OCI-LY7 (cell line): ENCODE measurements around the gene ABCC3. TPM values are rescaled to one million over a fixed set of nuclear protein-coding genes. Genes with fewer than 3 reads are reported as not detected.
A peak's percentile ranks its signal among the peaks of the same experiment; 100 is the strongest.

Source experiments
- BruUV-seq: library from RNA; stranded (reverse); fragments of 400-500 nt; replicated peaks from 2 replicates; lab custom pipeline; 2021; lab: Mats Ljungman, UMichigan
- CTCF ChIA-PET: fragments of 300-600 bp; sonication (Branson Sonifier 250); formaldehyde crosslinking; loops from one replicate; lab custom pipeline; 2022; ENCODE audit warnings: antibody characterized with exemption; ENCODE audit not compliant: unreplicated experiment; lab: Charles Lee
- POLR2A ChIA-PET: fragments of 300-600 bp; sonication (Branson Sonifier 250); formaldehyde crosslinking; loops from one replicate; lab custom pipeline; 2022; ENCODE audit warnings: antibody characterized with exemption; lab: Charles Lee
- DNase-seq: peaks from one replicate; pipeline ENCODE4 v3.0.0-alpha.2; 2015; ENCODE audit warnings: low spot score
- H2AFZ ChIP-seq: fragments of 200-600 bp; sonication (generic), shearing (Covaris generic); 2 replicates; pipeline ENCODE4 v1.6.1; 2014; ENCODE audit warnings: mild to moderate bottlenecking, antibody characterized with exemption, low read length, moderate library complexity
- H3K27ac ChIP-seq: fragments of 200-600 bp; sonication (generic); 2 replicates; pipeline ENCODE4 v1.5.1; 2014; ENCODE audit warnings: mixed run types, low read depth, mild to moderate bottlenecking, moderate library complexity, low read length, inconsistent platforms; ENCODE audit not compliant: poor library complexity, severe bottlenecking
- H3K36me3 ChIP-seq: fragments of 200-600 bp; sonication (generic); 2 replicates; pipeline ENCODE4 v1.6.1; 2014; ENCODE audit warnings: mild to moderate bottlenecking, antibody characterized with exemption, low read length, moderate library complexity, mixed read lengths; ENCODE audit not compliant: insufficient read depth
- H3K4me1 ChIP-seq: fragments of 200-600 bp; sonication (generic); 2 replicates; pipeline ENCODE4 v1.5.1; 2014; ENCODE audit warnings: mild to moderate bottlenecking, low read length; ENCODE audit not compliant: insufficient read depth, poor library complexity, severe bottlenecking
- H3K4me2 ChIP-seq: fragments of 200-600 bp; sonication (generic); 2 replicates; pipeline ENCODE4 v1.6.1; 2014; ENCODE audit warnings: mild to moderate bottlenecking, low read length
- H3K4me3 ChIP-seq: fragments of 200-600 bp; sonication (generic); 2 replicates; pipeline ENCODE4 v1.5.1; 2014; ENCODE audit warnings: mild to moderate bottlenecking, low read depth, low read length; ENCODE audit not compliant: poor library complexity, severe bottlenecking
- H3K79me2 ChIP-seq: fragments of 200-600 bp; sonication (generic); 2 replicates; pipeline ENCODE4 v1.6.1; 2016; ENCODE audit warnings: low read depth, mild to moderate bottlenecking, low read length, moderate library complexity, mixed read lengths; ENCODE audit not compliant: insufficient read depth
- H3K9me2 ChIP-seq: fragments of 200-600 bp; sonication (generic); 2 replicates; pipeline ENCODE4 v1.6.1; 2016; ENCODE audit warnings: mild to moderate bottlenecking, low read length, mixed read lengths; ENCODE audit not compliant: insufficient read depth
- H3K9me3 ChIP-seq: fragments of 200-600 bp; sonication (generic); 2 replicates; pipeline ENCODE4 v1.6.1; 2014; ENCODE audit warnings: mild to moderate bottlenecking, mixed run types, low read length, mixed read lengths
- H4K20me1 ChIP-seq: fragments of 200-600 bp; sonication (generic); 2 replicates; pipeline ENCODE4 v1.6.1; 2014; ENCODE audit warnings: mild to moderate bottlenecking, antibody characterized with exemption, low read length, moderate library complexity, mixed read lengths; ENCODE audit not compliant: insufficient read depth
- CTCF ChIP-seq: fragments of 200-600 bp; sonication (generic); conservative IDR thresholded peaks from 2 replicates; pipeline ENCODE4 v1.5.1; 2014; ENCODE audit warnings: mild to moderate bottlenecking, antibody characterized with exemption, low read length, moderate library complexity, mixed read lengths
- EZH2phosphoT487 ChIP-seq: fragments of 200-600 bp; sonication (generic); IDR thresholded peaks from 2 replicates; pipeline ENCODE4 v1.6.1; 2018; ENCODE audit warnings: low read depth, borderline replicate concordance, mild to moderate bottlenecking, mixed run types, antibody characterized with exemption, low read length, moderate library complexity, mixed read lengths
- intact Hi-C: fragments of 100-400 bp; cut with micrococcal nuclease; formaldehyde crosslinking; loops from one replicate; pipeline ENCODE4 v1.10.0; 2022; ENCODE audit not compliant: unreplicated experiment
- total RNA-seq, 2 experiments: library from RNA; depleted of rRNA in 1 of 2; stranded (reverse); fragments of >200 nt in 1 of 2; shearing (Covaris generic) in 1 of 2; gene quantifications; 2 replicates each; pipeline ENCODE4 v1.2.3, GENCODE V29; 2014 to 2022

Gene ABCC3
- total RNA-seq, 2 experiments from 2014 or later: not detected

- peaks cover 58% of the 10 kb centered on the region for H3K36me3 ChIP-seq
- no peak overlapping the region for H2AFZ ChIP-seq
- no peak overlapping the region for H3K27ac ChIP-seq
- H4K20me1 ChIP-seq: peaks cover 40% of the 10 kb centered on the region
- H3K79me2 ChIP-seq: peaks cover 100% of the 10 kb centered on the region
- no peak for DNase-seq
- no TSS peak for BruUV-seq
- POLR2A ChIA-PET: interaction anchor here (1.6 kb wide), 1 partner anchor 21 kb away, joined by 5 read pairs; no protein-coding TSS in a partner anchor
- 0 out of 2 replicates have a peak overlapping the region, but pooled peaks have one; percentile 9 for H3K4me2 ChIP-seq
- TF ChIP-seq EZH2phosphoT487 (no peak), CTCF (no peak)
- H3K4me1 ChIP-seq: peaks cover 25% of the 10 kb centered on the region
- intact Hi-C loops: no loop called here
- no peaks in the 10 kb centered on the region for H3K9me2 ChIP-seq
- no peaks in the 10 kb centered on the region for H3K9me3 ChIP-seq
- CTCF ChIA-PET: no interaction called here
- no peak overlapping the region for H3K4me3 ChIP-seq
These were observed 97.1 kb downstream of the ABCC3 start for GRCh38 chr17:50731575-50732460.

GRCh38 chr17:50735287-50735686 is 100.6 kb downstream of the ABCC3 start:
- Histone ChIP-seq H3K27ac (no peak overlapping the region), H3K4me1 (peaks cover 19% of the 10 kb centered on the region), H3K4me3 (no peak overlapping the region), H3K9me2 (no peaks in the 10 kb centered on the region), H3K4me2 (no peak overlapping the region), H3K36me3 (peaks cover 74% of the 10 kb centered on the region), H4K20me1 (peaks cover 51% of the 10 kb centered on the region), H2AFZ (no peak overlapping the region), H3K79me2 (peaks cover 100% of the 10 kb centered on the region), H3K9me3 (no peaks in the 10 kb centered on the region)
- no peak for DNase-seq
- intact Hi-C loops: loop anchor here (2.0 kb wide), 1 partner anchor 20 kb away; no protein-coding TSS in a partner anchor
- CTCF ChIA-PET: no interaction called here
- TF ChIP-seq EZH2phosphoT487: no peak
- no peak for TF ChIP-seq CTCF
- no TSS peak for BruUV-seq
- POLR2A ChIA-PET: no interaction called here

DNA sequence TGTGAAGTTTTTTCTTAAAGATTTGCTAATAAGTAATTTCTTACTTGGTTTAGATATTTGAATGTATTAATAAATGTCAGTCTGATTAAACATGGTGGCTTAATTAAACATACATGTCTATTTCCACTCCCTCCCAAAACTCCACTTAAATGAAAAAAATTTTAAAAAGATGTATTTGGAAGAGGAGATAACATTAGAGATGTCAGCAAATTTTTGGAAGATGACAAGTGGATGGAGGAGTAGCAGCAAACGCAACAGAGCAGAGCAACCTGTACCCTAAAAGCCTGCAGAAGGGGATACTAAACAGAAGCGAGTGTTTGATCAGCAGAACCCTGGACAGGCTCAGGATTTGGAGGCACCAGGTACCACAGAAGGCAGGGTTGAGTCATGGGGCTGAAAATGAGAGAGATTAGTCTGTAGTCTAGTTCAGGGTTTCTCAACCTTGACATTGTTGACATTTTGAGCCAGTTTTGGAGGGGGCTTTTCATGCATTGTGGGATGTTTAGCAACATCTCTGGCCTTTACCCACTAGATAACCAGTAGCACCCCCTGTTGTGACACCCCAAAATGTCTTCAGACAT is 102.5 kb downstream of the ABCC3 start:
- Histone ChIP-seq H3K79me2 (peaks cover 88% of the 10 kb centered on the region), H2AFZ (no peak overlapping the region), H3K4me1 (peaks cover 11% of the 10 kb centered on the region), H4K20me1 (peaks cover 45% of the 10 kb centered on the region), H3K9me2 (no peaks in the 10 kb centered on the region), H3K4me2 (no peak overlapping the region), H3K4me3 (no peak overlapping the region), H3K27ac (no peak overlapping the region), H3K36me3 (peaks cover 84% of the 10 kb centered on the region), H3K9me3 (no peaks in the 10 kb centered on the region)
- DNase-seq: no peak
- TF ChIP-seq CTCF: no peak
- no peak for TF ChIP-seq EZH2phosphoT487
- intact Hi-C loops: no loop called here
- ChIA-PET POLR2A (no interaction called here), CTCF (no interaction called here)
- BruUV-seq: no TSS peak
